ENCODE results near the gene FAF1.

FAF1 gene

GRCh38 chr1:50473513-50473912 lies 486.6 kb downstream of the FAF1 start (continued):
- TF ChIP-seq ZBTB10 (tag by site-specific recombination; IDR thresholded peaks at IDR 0.05) = no peak
- TF ChIP-seq ZSCAN18 (tag by site-specific recombination; IDR thresholded peaks at IDR 0.05) = no peak
- no peak for TF ChIP-seq ZNF549 (tag by site-specific recombination; IDR thresholded peaks at IDR 0.05)
- TF ChIP-seq ZNF701 (tag by site-specific recombination; IDR thresholded peaks at IDR 0.05) = no peak
- TF ChIP-seq ZNF518A (tag by site-specific recombination; conservative IDR thresholded peaks at IDR 0.05; ENCODE audit: low read depth) = no peak
- no peak for TF ChIP-seq ZNF37A (tag by site-specific recombination; IDR thresholded peaks at IDR 0.05)
- no peak for TF ChIP-seq PRDM2 (tag by site-specific recombination; IDR thresholded peaks at IDR 0.05; ENCODE audit: borderline replicate concordance)
- no peak for TF ChIP-seq ZNF473 (tag by site-specific recombination; IDR thresholded peaks at IDR 0.05)

GRCh38 chr1:50471967-50472366 lies 488.1 kb downstream of the FAF1 start:
- POLR2A ChIA-PET = no interaction called here

More at GRCh38 chr1:50471967-50472366, 488.1 kb downstream of the FAF1 start:
- no peak overlapping the region for H3K4me3 ChIP-seq (ENCODE audit: low read depth, low read length)
- peaks cover 0 to 24% of the 10 kb centered on the region in 2 experiments; a peak in 1 of 3 replicates for H3K36me3 ChIP-seq (ENCODE audit: control insufficient read depth in 2 of 2, insufficient read depth in 1 of 2, low read length in 2 of 2)
- no peak overlapping the region for H3K27ac ChIP-seq (ENCODE audit: extremely low read depth, low read depth, low read length)
- TF ChIP-seq ZNF366 (tag by site-specific recombination; conservative IDR thresholded peaks at IDR 0.05) (no peak), ELK4 (IDR thresholded peaks at IDR 0.05; ENCODE audit: borderline replicate concordance, low read depth, low read length) (no peak), ZNF146 (tag by site-specific recombination; IDR thresholded peaks at IDR 0.05) (no peak), SCRT2 (tag by site-specific recombination; IDR thresholded peaks at IDR 0.05) (no peak), ZNF26 (tag by site-specific recombination; IDR thresholded peaks at IDR 0.05) (no peak), ZNF843 (tag by site-specific recombination; IDR thresholded peaks at IDR 0.05) (no peak), KLF1 (tag by site-specific recombination; IDR thresholded peaks at IDR 0.05) (no peak), KLF8 (tag by site-specific recombination; IDR thresholded peaks at IDR 0.05) (no peak), ZNF248 (tag by site-specific recombination; IDR thresholded peaks at IDR 0.05) (no peak), ZNF211 (tag by site-specific recombination; IDR thresholded peaks at IDR 0.05; ENCODE audit: low read depth) (no peak), ZNF621 (tag by site-specific recombination; IDR thresholded peaks at IDR 0.05) (no peak), ZNF175 (tag by site-specific recombination; IDR thresholded peaks at IDR 0.05) (no peak)
- no peaks in the 10 kb centered on the region for H3K4me1 ChIP-seq (ENCODE audit: control insufficient read depth, insufficient read depth, low read length)
- CTCF ChIA-PET = interaction anchor here (0.6 kb wide), 1 partner anchor 61 kb away, joined by 4 read pairs; no protein-coding TSS in a partner anchor
- no peaks in the 10 kb centered on the region for H3K9me3 ChIP-seq (ENCODE audit: control insufficient read depth, insufficient read depth, low read depth, low read length)

All from HEK293 (cell line).